EH (cell line): ENCODE measurements around the gene C6.

ENCODE experiments used
- DNase-seq: peaks from one replicate; pipeline ENCODE4 v3.0.0-alpha.2; 2015; ENCODE audit warnings: low read depth

C6 gene

DNA sequence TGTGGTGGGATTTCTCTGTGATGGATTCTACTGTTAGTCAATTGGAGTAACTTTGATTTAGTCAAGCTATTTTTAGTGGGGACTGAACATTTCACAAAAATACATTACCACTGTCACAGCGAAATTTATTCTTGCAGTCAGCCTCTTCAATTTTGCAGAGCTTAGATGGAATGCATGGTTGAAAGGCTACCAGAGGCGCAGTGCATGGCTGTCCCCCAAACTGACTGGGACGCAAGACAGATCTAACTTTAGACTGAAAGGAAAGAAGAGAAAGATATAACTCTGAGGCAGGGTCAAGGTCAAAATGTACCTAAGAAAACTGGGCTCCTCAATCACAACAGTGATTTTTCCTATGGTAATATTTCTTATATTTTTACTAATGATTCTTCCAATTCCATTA, 13.7 kb downstream of the C6 start:
- DNase-seq = no peak

DNA sequence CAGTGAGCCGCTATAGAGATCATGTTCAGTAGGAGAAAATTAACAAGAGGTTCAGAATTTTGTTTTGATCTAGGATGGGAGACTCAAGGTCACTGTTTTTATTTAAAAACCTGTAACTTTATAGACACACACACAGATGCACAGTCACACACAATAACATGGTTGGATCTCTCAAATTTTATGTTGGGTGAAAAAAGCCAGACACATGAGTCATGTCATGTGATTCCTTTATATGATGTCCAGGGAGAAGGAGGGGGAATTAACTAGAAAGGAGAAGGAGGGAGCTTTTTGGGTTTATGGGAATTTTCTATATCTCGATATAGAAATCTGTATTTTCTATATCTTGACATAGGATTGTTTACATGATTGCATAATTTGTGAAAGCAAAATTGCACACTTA, 17.1 kb downstream of the C6 start:
- DNase-seq = peak; percentile 10

GRCh38 chr5:41195228-41195627, 18.1 kb downstream of the C6 start:
- no peak for DNase-seq

DNA sequence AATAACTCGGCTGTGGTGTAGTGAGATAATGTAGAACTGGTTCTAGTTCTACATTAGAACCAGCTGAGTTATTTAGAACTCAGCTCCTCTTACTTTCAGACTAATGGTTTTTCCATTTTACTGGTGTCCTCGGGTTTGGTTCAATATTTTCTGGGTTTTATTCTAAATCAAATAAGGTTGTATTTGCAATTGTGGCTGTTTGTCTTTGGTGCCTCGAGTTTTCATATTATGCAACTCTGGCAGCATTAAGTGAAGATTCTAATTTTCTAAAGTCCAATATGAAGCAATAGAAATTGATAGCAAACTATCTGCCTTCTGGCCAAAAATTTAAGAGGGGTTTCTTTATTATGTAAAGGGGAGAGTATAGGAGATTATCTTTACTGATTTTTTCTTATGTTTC, 19.0 kb downstream of the C6 start:
- DNase-seq = no peak

GRCh38 chr5:41193456-41194205, 19.7 kb downstream of the C6 start:
- DNase-seq = peak; percentile 68

DNA sequence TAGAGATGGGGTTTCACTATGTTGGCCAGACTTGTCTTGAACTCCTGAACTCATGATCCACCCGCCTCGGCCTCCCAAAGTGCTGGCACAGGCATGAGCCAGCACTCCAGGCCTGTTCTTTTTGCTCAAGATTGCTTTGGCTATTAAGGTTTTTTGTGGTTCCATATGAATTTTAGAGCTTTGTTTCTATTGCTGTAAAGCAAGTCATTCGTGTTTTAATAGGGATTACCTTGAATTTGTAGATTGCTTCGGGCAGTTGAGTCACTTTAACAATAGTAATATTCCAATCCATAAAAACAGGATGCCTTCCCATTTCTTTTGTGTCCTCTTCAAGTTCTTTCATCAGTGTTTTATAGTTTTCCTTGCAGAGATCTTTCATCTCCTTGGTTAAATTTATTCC, 22.1 kb downstream of the C6 start:
- DNase-seq = no peak

GRCh38 chr5:41186143-41186542, 27.2 kb downstream of the C6 start:
- no peak for DNase-seq

GRCh38 chr5:41183331-41183730, 30.0 kb downstream of the C6 start:
- peak; percentile 15 for DNase-seq

DNA sequence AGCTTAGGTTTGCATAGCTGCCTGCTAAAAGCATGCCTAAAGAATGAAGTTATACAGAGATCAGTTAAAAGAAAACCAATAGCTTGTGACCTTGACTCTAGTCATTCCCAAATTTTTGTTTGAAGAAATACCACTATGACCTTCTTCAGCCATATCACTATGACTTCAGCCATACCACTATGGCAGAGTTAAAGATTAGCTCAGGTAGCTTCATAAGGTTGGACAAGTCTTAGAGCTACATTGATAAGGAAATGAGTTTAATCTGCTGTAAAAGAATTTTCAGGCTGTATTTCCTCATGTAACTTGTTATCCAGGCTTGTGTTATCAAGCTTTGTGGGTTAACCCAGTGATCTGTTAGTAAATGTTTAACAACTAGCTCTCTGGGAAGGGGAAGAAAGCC, 30.7 kb downstream of the C6 start:
- DNase-seq = no peak

GRCh38 chr5:41181691-41182564, 31.4 kb downstream of the C6 start:
- no peak for DNase-seq

- DNase-seq = no peak
These were observed 36.4 kb downstream of the C6 start for GRCh38 chr5:41176952-41177351.

GRCh38 chr5:41172012-41172411, 41.3 kb downstream of the C6 start:
- DNase-seq = no peak

DNA sequence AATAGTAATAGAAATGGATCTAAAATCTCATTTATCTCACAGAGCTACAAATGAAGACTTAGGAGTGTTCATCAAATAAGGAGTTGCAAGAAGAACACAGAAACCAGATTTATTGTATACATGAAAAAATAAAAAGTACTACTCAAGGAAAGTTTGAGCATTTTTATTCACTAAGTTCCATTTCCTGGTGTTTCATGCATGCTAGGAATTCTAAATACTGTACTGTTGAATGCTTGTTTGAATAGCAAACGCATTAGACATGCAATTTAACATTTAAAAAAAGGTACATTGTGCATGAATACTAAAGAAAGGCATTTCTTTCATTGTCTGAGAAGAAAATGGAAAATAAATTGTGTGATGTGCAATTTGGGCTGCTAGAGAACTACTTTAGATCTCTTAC, 52.1 kb downstream of the C6 start:
- DNase-seq = peak; percentile 77

GRCh38 chr5:41157272-41157894, 55.9 kb downstream of the C6 start:
- DNase-seq = peak; percentile 32

- peak; percentile 85 for DNase-seq
These were observed 56.6 kb downstream of the C6 start for GRCh38 chr5:41156739-41157138.

DNA sequence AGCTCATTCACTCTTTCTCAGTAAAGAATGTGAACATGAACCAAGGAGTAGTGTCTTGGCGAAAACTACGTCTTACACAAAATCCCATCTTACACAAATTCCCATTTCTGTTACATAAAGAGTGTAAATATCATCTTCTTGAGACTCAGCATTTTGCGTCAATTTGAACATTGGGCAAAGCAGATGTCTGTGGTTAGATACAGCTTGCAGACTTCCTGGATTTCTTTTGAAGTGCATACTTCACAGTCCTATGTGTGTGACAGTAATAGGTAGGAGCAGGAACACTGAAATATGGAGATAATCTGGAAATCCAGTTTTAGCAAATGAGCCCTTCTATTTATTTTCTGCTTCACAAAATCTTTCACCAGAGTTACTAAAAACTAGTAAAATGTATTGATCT, 58.8 kb downstream of the C6 start:
- DNase-seq = no peak

- no peak for DNase-seq
These were observed 61.8 kb downstream of the C6 start for GRCh38 chr5:41151564-41151963.

GRCh38 chr5:41148448-41148847, 64.9 kb downstream of the C6 start:
- DNase-seq = no peak

DNA sequence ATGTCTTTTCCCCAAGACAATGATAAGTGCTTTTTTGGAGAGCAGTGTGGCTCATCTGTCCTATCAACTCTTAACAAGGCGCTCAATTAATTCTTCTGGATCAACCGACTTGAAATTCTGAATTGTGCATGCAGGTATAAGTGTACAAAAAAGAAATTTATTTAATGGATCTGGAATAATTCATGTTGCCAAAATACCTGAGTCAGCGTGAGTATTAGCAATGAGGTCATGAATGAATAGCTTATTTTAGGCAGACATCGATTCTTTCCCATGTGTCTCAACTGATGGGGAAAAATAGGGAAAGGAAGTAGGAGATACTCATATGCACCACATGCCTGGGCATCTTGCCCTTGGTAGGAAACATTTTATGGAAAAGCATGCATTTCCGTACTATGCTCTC, 68.0 kb downstream of the C6 start:
- no peak for DNase-seq

GRCh38 chr5:41143131-41143901, 70.0 kb downstream of the C6 start:
- DNase-seq = no peak

DNA sequence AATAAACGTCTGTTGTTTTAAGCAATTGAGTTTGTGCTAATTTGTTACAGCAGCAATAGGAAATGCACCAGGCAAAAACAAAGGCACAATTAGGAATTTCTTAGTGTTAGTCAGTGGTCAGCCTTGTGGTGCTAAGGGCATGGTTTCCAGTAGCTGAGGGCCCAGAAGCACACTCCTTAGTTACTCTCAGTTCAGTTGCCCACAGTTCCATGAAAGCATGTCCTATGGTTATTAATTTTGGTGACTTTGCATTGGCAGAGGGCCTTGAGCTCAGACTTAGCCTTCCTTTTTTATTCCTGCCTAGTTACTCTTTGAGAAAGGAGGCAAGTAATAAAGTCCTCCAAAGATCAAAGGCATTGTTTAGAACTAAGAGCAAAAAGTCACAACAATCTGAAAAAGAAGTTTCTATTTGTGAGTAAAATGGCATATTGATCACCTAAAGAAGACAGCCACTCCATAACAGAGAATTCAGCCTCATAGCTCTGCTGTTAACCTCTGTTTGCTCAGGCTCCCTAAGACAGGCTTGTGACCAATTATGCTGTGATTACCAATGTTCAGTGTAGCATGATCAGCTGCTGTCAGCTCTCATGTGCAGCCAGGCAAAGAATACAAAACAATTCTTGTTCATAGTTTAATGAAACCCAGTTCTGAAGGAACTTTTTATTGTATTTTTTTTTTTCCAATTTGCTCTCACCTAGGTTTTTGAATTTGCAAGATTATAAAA, 85.2 kb downstream of the C6 start:
- peak; percentile 32 for DNase-seq

DNA sequence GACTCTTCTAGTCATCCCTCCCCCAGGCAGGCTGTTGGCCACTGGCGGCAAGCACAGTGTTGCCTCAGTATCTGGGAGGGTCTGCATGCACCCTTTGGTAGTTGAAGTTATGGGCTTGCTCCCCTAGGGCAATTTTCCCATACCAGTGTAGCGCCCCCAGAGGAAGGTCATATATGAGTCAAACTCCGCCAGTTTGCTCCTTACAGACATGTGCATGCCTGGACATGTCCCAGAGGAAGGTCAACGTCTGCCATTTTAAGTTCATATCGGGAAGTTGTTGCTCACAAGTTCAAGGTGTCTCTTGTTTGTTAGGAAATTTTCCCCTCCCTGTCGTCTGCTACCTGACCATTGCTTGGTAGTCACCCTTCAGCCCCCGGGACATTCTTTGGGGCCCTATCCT, 90.9 kb downstream of the C6 start:
- no peak for DNase-seq
